Measurements from ENCODE around the gene CNNM2.
"Not testable (repeated sequence)": the region's sequence is repeated elsewhere in the genome, so short reads cannot be mapped to it uniquely, and the experiment has no call there.

CNNM2 gene

GRCh38 chr10:102927311-102928010 lies 9.4 kb downstream of the CNNM2 start:
- peak; percentile 82 for DNase-seq

DNA sequence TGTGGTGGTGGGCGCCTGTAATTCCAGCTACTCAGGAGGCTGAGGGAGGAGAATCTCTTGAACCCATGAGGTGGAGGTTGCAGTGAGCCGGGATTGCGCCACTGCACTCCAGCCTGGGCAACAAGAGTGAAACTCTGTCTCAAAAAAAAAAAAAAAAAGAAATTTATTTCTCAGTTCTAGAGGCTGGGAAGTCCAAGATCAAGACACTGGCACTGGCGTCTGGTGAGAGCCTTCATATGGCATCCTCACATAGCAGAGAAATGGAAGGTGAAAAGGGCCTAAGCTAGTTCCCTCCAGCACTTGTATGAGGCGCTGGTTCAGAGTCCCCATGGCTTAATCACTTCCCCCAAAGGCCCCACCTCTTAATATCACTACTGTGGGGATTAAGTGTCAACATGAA lies 10.3 kb downstream of the CNNM2 start:
- not testable (repeated sequence) for DNase-seq

DNA sequence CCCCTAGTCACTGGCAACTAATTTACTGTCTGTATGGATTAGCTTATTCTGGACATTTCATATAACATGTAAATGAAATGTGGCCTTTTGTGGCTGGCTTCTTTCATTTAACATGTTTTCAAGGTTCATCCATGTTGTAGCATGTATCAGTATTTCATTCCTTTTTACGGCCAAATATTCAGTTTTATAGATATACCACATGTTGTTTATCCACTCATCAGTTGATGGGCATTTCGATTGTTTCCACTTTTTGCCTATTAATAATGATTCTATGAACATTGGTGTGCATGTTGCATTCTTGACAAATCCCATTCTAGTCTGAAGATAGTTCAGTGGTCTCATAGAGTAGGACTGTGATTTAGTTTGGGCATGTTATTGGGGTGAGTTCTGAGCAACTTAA lies 12.6 kb downstream of the CNNM2 start:
- DNase-seq: no peak

GRCh38 chr10:102931643-102932042 lies 13.5 kb downstream of the CNNM2 start:
- peak; percentile 23 for DNase-seq

DNA sequence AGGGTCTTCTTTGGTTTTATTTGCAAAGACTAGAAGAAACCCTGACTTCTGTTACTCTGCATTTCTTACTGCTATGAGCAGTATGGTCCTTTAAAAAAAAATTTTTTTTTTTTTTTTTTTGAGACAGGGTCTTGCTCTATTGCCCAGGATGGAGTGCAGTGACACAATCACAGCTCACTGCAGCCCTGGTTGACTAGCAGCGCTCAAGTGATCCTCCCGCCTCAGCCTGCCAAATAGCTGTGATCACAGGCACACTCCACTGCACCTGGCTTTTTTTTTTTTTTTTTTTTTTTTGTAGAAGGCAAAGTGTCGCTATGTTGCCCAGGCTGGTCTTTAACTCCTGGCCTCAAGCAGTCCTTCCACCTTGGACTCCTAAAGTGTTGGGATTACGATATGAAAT lies 17.4 kb downstream of the CNNM2 start:
- no peak for DNase-seq

- DNase-seq: no peak
These were observed 18.0 kb downstream of the CNNM2 start for GRCh38 chr10:102935939-102936605.

GRCh38 chr10:102941401-102941800 lies 23.3 kb downstream of the CNNM2 start:
- DNase-seq: no peak

- DNase-seq: no peak
These were observed 27.4 kb downstream of the CNNM2 start for GRCh38 chr10:102945449-102945848.

DNA sequence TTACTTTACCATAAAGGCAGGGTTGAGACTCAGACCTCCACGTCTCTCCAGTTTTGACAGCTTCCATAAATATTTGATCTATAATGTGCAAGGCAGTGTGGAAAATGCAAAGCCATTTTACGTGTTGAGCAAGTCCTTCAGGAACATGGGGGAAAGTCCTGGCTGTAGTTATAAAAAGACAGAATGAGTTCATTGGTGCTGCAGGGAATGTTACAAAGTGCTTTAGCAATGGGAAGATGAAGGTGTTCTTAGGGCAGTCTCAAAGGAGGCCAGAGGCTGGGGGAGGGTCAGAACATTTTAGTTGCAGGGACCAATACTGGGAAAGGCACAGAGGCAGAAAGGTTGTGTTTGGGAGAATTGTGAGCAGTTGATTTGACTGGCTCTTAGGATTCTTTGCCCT lies 27.9 kb downstream of the CNNM2 start:
- no peak for DNase-seq

DNA sequence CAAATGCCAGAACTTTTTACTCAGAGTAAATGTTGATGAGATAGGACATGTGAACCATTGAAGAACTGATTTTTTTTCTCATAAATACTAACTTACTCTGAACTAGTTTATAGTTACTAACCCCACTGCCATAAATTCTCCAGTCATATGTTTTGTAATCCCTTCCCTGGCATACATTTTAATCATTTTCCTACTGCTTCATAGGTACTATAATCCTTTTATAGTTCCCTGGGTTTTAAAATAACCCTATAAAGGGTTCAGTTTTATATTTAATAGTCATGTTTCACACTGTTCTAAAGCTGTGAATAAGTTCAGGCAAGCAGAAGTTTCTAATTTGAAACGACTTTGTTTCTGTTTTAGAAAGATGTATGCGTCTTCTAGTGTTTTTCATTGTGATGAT lies 28.9 kb downstream of the CNNM2 start:
- DNase-seq: no peak

GRCh38 chr10:102948176-102948575 lies 30.1 kb downstream of the CNNM2 start:
- DNase-seq: peak; percentile 89

GRCh38 chr10:102948786-102949185 lies 30.7 kb downstream of the CNNM2 start:
- peak; percentile 24 for DNase-seq

DNA sequence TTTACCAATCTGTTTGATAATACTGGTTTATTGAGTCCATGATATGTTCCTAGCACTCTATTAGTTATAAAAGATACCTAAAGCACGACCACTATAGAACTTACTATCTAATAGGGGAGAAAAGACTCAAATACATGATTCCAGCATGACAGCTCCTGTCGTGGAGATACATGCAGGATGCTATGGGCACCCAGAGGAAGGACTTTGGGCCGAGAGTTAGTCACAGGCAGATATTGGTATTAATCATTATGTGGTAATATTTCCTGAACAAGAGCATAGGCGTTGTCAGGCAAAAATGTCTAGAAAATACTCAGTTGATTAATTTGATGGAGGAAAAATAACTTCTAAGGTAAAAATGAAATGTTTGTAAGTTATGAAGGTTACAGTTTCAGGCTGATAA lies 31.8 kb downstream of the CNNM2 start:
- no peak for DNase-seq

DNA sequence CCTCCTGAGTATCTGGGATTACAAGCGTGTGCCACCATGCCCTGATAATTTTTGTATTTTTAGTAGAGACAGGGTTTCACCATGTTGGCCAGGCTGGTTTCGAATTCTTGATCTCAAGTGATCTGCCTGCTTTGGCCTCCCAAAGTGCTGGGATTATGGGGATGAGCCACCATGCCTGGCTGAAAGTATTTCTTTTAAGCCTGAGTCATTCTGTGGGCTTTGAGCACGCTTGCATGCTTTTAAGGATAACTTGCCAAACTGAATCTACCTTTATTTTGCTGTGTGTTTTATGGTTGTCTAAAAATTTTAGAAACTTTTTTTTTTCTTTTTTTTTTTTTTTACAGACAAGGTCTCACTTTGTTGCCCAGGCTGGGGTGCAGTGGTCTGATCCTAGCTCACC lies 33.2 kb downstream of the CNNM2 start:
- DNase-seq: no peak

- peak; percentile 59 for DNase-seq
These were observed 41.3 kb downstream of the CNNM2 start for GRCh38 chr10:102959360-102959759.

GRCh38 chr10:102960157-102960556 lies 42.1 kb downstream of the CNNM2 start:
- DNase-seq: no peak

DNA sequence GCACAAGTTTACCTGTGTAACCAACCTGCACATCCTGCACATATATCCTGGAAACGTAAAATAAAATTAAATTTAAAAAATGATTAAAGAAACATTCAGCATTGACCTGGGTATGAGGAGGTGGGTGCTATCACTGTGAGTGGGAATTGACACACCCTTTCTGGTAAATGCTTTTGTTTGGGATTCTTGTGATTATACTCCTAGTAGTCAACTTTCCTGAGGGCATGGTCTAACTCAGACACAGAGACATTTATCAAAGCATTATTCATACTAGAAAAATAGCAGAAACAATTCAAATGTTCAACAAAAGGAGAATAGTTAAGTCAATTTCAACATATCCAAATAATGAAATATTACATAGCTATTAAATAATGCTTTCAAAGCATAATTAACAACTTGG lies 44.2 kb downstream of the CNNM2 start:
- no peak for DNase-seq

GRCh38 chr10:102962951-102963755 lies 45.1 kb downstream of the CNNM2 start:
- DNase-seq: peak; percentile 73

DNA sequence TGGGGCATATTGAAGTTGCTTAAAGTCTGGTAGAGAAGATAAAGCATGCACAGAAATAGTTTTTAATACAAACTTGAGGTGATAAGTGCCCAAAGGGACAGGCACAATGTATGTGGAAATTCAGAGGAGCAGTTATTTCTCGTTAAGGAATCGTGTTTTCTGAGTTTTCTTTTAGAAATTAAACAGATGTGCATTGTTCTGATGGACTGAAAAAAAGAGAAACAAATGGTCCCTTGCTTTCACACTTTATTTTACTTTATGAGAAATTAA lies 45.6 kb downstream of the CNNM2 start:
- DNase-seq: peak; percentile 84

DNA sequence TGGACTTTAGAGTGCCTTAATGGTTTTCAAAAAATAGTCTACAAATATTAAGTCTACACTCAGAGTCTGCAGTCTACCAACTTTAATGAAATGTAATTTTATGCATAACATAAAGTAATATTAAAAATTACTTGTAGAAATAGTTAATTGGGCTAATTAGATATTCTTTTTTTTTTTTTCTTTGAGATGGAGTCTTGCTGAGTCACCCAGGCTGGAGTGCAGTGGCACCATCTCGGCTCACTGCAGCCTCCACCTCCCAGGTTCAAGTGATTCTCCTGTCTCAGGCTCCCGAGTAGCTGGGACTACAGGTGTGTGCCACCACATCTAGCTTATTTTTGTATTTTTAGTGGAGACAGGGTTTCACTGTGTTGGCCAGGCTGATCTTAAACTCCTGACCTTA lies 46.0 kb downstream of the CNNM2 start:
- DNase-seq: not testable (repeated sequence)

DNA sequence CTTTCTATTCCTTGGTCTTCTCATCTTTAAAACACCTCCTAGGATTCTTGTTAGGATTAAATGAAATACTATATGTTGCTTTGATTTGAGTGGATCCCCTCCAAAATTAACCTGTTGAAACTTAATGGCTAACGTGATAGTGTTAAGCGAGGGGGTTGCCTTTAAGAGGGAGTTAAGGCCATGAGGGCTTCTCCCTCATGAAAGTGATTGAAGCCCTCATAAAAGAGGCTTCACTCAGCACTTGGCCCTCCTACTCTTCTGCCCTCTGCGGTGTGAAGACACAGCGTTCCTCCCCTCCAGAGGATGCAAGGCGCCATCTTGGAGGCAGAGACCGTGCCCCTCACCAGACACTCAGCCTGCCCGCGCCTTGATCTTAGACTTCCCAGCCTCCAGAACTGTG lies 46.6 kb downstream of the CNNM2 start:
- no peak for DNase-seq

DNA sequence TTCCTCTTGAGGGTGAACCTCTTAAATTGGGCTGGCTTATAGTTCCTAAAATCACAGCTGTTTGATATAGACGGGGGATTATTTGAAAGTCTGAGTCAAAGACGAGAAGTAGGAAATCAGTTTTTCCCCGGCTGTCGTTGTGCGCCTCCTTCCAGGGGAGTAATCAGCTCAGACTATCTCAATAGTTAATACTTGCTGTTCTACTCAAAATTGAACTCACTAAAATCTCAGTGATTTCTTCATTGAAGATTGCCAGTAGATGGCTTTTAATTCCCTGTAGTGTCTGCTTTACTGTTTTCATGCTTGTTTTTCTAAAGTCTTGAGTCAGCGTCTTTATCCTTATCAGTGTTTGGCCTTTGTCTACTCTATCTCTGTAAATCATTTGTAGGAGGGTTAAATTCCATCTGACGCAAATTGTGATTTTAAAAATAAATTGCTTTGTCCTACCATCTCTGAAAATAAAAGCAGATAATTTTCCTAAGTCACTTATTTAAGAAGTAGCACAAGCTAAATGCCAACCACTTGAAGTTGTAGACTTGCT lies 47.3 kb downstream of the CNNM2 start:
- no peak for DNase-seq

DNA sequence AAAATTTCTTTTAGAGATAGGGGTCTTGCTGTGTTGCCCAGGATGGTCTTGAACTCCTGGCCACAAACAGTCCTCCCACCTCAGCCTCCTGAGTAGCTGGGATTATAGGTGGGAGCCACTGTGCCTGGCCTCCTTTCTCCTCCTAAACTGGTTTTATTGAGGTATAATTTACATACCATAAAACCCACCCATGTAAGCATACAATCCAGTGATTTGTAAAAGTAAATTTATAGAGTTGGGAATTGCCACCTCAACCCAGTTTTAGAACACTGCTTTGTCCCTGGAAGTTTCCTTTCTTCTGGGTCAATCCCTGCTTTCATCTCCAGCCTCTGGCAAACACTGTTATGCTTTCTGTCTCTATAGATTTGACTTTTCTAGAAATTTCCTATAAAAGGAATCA lies 49.0 kb downstream of the CNNM2 start:
- DNase-seq: no peak

Measured in hematopoietic multipotent progenitor cell treated with erythropoietin and hydrocortisone succinate and interleukin-3 and kit ligand, for 8 days (in vitro differentiated cells).